Hepatocyte (in vitro differentiated cells): ENCODE measurements around the gene MRTFA. TPM values are rescaled to one million over a fixed set of nuclear protein-coding genes. Genes with fewer than 3 reads are reported as not detected.
"Not testable (repeated sequence)": the region's sequence is repeated elsewhere in the genome, so short reads cannot be mapped to it uniquely, and the experiment has no call there.

Experiments used
- DNase-seq: peaks from one replicate; pipeline ENCODE4 v3.0.0-alpha.2; 2016; ENCODE audit warnings: low spot score
- H2AFZ ChIP-seq: fragments of 200-600 bp; sonication (generic); 2 replicates; pipeline ENCODE4 v1.6.0; 2016; ENCODE audit warnings: antibody characterized with exemption, mild to moderate bottlenecking
- H3K27ac ChIP-seq: fragments of 200-600 bp; sonication (generic); 2 replicates; pipeline ENCODE4 v1.5.1; 2016; ENCODE audit warnings: mild to moderate bottlenecking
- H3K27me3 ChIP-seq: fragments of 200-600 bp; sonication (generic); 2 replicates; pipeline ENCODE4 v1.6.1; 2016
- H3K36me3 ChIP-seq: fragments of 200-600 bp; sonication (generic); replicated peaks from 2 replicates; pipeline ENCODE4 v1.5.1; 2016; ENCODE audit warnings: low read depth; ENCODE audit not compliant: insufficient read depth
- H3K4me1 ChIP-seq: fragments of 200-600 bp; sonication (generic); 2 replicates; pipeline ENCODE4 v1.5.1; 2016; ENCODE audit warnings: mild to moderate bottlenecking, moderate library complexity; ENCODE audit not compliant: insufficient read depth
- H3K4me2 ChIP-seq: fragments of 200-600 bp; sonication (generic); 2 replicates; pipeline ENCODE4 v1.6.0; 2016
- H3K4me3 ChIP-seq: fragments of 200-600 bp; sonication (generic); 2 replicates; pipeline ENCODE4 v1.5.1; 2016; ENCODE audit warnings: mild to moderate bottlenecking
- H3K79me2 ChIP-seq: fragments of 200-600 bp; sonication (generic); 2 replicates; pipeline ENCODE4 v1.6.0; 2017; ENCODE audit warnings: mild to moderate bottlenecking
- H3K9me2 ChIP-seq: fragments of 200-600 bp; sonication (generic); replicated peaks from 2 replicates; pipeline ENCODE4 v1.6.0; 2017; ENCODE audit warnings: mild to moderate bottlenecking; ENCODE audit not compliant: insufficient read depth
- H3K9me3 ChIP-seq: fragments of 200-600 bp; sonication (generic); 2 replicates; pipeline ENCODE4 v1.5.1; 2016; ENCODE audit warnings: low read depth, mild to moderate bottlenecking
- H4K20me1 ChIP-seq: fragments of 200-600 bp; sonication (generic); 2 replicates; pipeline ENCODE4 v1.6.0; 2016; ENCODE audit warnings: mild to moderate bottlenecking; ENCODE audit not compliant: insufficient read depth, poor library complexity, severe bottlenecking
- CTCF ChIP-seq: fragments of 200-600 bp; sonication (generic); IDR thresholded peaks from 2 replicates; pipeline ENCODE4 v1.5.1; 2016; ENCODE audit warnings: antibody characterized with exemption, mild to moderate bottlenecking; ENCODE audit not compliant: poor library complexity
- EZH2 ChIP-seq: fragments of 200-600 bp; sonication (generic); IDR thresholded peaks from 2 replicates; pipeline ENCODE4 v1.6.1; 2016; ENCODE audit warnings: antibody characterized with exemption, mild to moderate bottlenecking, borderline replicate concordance
- EZH2phosphoT487 ChIP-seq: fragments of 200-600 bp; sonication (generic); IDR thresholded peaks from one replicate; pipeline ENCODE4 v1.6.1; 2018; ENCODE audit warnings: antibody characterized with exemption, mild to moderate bottlenecking, low read depth, moderate library complexity; ENCODE audit not compliant: unreplicated experiment, severe bottlenecking
- WGBS: methylation state at CpG from one replicate; pipeline ENCODE4 v1.1.6; 2016; ENCODE audit warnings: low lambda C conversion rate; ENCODE audit errors: missing lambda C conversion rate; 5-methylcytosine and 5-hydroxymethylcytosine counted together
- polyA plus RNA-seq: library from polyadenylated mRNA; unstranded; fragments of >200 nt; fragmentation: Nextera tagmentation; extraction: Ambion mirVana; gene quantifications from 2 replicates; pipeline ENCODE4 v1.2.1, GENCODE V29; 2016
- total RNA-seq: library from RNA; depleted of rRNA; stranded (reverse); fragments of >200 nt; gene quantifications from 2 replicates; pipeline ENCODE4 v1.2.3, GENCODE V29; 2014

Gene MRTFA
- total and polyA plus RNA-seq, 2 experiments from 2014 or later = 19.0 to 29.7 TPM

DNA sequence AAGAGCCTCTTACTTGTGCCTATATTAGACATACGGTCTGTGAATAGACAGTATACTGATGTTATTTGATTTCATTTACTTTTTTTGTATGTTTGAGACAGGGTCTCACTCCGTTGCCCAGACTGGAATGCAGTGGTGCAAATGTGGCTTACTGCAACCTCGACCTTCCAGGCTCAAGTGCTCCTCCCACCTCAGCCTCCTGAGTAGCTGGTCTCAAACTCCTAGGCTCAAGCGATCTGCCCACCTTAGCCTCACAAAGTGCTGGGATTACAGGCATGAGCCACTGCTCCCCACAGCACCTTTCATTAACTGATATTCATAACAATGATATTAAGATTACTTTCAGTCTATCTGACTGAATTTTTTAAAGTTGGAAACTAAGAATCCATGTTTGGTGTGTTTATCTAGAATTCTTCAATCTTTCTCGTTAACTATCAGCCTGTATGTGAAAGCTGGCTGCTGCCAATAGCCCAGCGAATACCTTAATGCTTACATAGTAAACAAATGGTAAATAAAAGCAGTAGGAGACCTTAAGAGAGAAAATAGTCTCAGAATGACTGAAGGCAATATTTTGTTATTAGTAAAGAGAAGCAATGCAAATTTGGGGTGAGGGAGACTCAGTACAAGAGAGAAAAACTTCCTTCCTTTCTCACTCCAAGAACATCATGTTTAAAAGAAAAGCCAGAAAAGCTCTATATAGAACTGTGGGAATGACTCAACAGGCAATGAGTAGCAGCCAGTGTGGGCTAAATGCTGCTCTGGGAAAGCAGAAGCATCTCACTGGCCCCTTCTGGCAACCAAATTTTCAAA is 101.9 kb downstream of the MRTFA start:
- Histone ChIP-seq H3K79me2 (peaks cover 25% of the 10 kb centered on the region), H3K9me2 (no peaks in the 10 kb centered on the region), H3K4me2 (peak overlapping the region; percentile 53), H2AFZ (no peak overlapping the region), H3K27me3 (no peaks in the 10 kb centered on the region), H4K20me1 (no peaks in the 10 kb centered on the region), H3K36me3 (no peaks in the 10 kb centered on the region), H3K27ac (peak overlapping the region; percentile 70), H3K4me1 (peaks cover 37% of the 10 kb centered on the region), H3K4me3 (no peak overlapping the region), H3K9me3 (no peaks in the 10 kb centered on the region)
- TF ChIP-seq CTCF = no peak
- peak; percentile 15 for DNase-seq
- WGBS = 30% methylated on average over 6 of the region's 6 CpGs

DNA sequence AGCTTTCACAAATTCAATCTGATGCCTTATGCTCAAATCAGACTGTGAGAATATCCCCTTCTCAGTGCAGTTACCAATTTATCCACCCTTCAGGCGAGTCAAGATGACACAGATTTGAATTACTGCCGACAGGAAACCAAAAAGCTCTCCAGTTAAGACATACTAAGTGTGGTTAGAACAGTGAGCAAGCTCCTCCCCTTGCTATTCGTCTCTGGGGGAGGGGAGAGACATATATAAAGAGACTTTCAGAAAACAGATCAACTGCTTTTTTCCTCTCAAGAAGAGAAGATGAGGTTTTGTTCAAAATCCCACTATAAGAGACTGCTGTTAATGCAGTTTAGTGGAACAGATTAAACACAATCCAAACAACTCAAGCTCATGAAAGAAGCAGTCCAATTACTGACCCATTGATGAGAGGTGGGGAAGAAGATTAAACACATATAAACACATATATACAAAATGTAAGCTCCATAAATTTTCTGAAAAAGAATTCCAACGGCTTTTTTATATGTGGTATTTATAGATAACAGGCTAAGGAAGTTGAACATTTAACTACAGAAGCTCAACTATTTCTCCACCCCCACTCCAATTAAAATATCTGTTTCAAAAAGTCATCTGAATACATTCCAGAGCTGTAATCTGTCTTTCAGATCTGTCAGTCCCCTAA is 102.7 kb downstream of the MRTFA start:
- H3K4me1 ChIP-seq = peaks cover 37% of the 10 kb centered on the region
- TF ChIP-seq EZH2 = no peak
- peak; percentile 40 for DNase-seq
- peak overlapping the region; percentile 53 for H3K4me2 ChIP-seq
- H3K27ac ChIP-seq = peak overlapping the region; percentile 70
- peaks cover 33% of the 10 kb centered on the region for H3K79me2 ChIP-seq
- no peaks in the 10 kb centered on the region for H3K27me3 ChIP-seq
- WGBS = 20% methylated on average over 4 of the region's 4 CpGs
- H3K4me3 ChIP-seq = no peak overlapping the region
- no peaks in the 10 kb centered on the region for H3K9me3 ChIP-seq
- no peaks in the 10 kb centered on the region for H4K20me1 ChIP-seq
- no peak overlapping the region for H2AFZ ChIP-seq
- no peaks in the 10 kb centered on the region for H3K9me2 ChIP-seq
- H3K36me3 ChIP-seq = no peaks in the 10 kb centered on the region

- peaks cover 35% of the 10 kb centered on the region for H3K79me2 ChIP-seq
Observed at GRCh38 chr22:40531951-40532900, 104.3 kb downstream of the MRTFA start.

DNA sequence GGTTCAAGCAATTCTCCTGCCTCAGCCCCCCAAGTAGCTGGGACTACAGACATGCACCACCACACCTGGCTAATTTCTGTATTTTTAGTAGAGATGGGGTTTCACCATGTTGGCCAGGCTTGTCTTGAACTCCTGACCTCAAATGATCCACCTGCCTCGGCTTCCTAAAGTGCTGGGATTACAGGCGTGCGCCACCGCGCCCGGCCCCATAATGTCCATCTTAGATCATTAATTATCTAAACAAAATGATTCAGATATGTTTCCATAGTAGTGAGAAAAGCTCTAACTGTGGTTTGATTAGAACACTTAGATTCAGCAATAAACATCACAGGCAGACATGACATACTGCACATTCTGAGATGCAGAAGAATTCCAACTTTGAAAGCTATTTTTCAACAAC is 106.1 kb downstream of the MRTFA start:
- not testable (repeated sequence) for H3K4me3 ChIP-seq, H3K9me2 ChIP-seq, H3K27ac ChIP-seq, H3K27me3 ChIP-seq, H3K4me2 ChIP-seq, H3K36me3 ChIP-seq, H2AFZ ChIP-seq, H4K20me1 ChIP-seq, H3K9me3 ChIP-seq, DNase-seq
- peaks cover 33% of the 10 kb centered on the region for H3K4me1 ChIP-seq
- WGBS = 96% methylated on average over 6 of the region's 6 CpGs
- peaks cover 35% of the 10 kb centered on the region for H3K79me2 ChIP-seq

More at GRCh38 chr22:40531951-40532900, 104.3 kb downstream of the MRTFA start:
- Histone ChIP-seq H3K4me1 (peaks cover 37% of the 10 kb centered on the region), H3K4me2 (peak overlapping the region; percentile 39), H3K9me2 (no peaks in the 10 kb centered on the region), H3K4me3 (no peak overlapping the region), H3K36me3 (no peaks in the 10 kb centered on the region), H3K9me3 (no peaks in the 10 kb centered on the region), H4K20me1 (no peaks in the 10 kb centered on the region), H3K27ac (peak overlapping the region; percentile 70), H3K27me3 (no peaks in the 10 kb centered on the region), H2AFZ (no peak overlapping the region)
- no peak for DNase-seq
- WGBS = 61% methylated on average over 3 of the region's 3 CpGs
- no peak for TF ChIP-seq EZH2phosphoT487
- no peak for TF ChIP-seq CTCF
- no peak for TF ChIP-seq EZH2
